Measurements from ENCODE around the gene GPS1.

GRCh38 chr17:82104797-82105416, 53.2 kb downstream of the GPS1 start:
- TF ChIP-seq GATA2 (IDR thresholded peaks at IDR 0.05; ENCODE audit: low read depth, low read length): no peak
- no peak for TF ChIP-seq GATA3 (IDR thresholded peaks at IDR 0.05; ENCODE audit: low read depth, low read length)
